Smooth muscle cell (in vitro differentiated cells): ENCODE results near the gene IL22RA2. TPM values are rescaled to one million over a fixed set of nuclear protein-coding genes. Genes with fewer than 3 reads are reported as not detected.

ENCODE experiments used
- DNase-seq: peaks from one replicate; lab custom pipeline; 2025; ENCODE audit not compliant: unreplicated experiment; lab: John Stamatoyannopoulos, UW
- H2AFZ ChIP-seq: fragments of 200-600 bp; sonication (generic); 2 replicates; pipeline ENCODE4 v1.6.0; 2016; ENCODE audit warnings: antibody characterized with exemption, low read depth, mild to moderate bottlenecking
- H3F3A ChIP-seq: fragments of 200-600 bp; sonication (generic); 2 replicates; pipeline ENCODE4 v1.6.0; 2017; ENCODE audit warnings: antibody characterized with exemption, low read depth
- H3K27ac ChIP-seq: fragments of 200-600 bp; sonication (generic); 2 replicates; pipeline ENCODE4 v1.5.1; 2016; ENCODE audit warnings: low read depth, mild to moderate bottlenecking
- H3K27me3 ChIP-seq: fragments of 200-600 bp; sonication (generic); 2 replicates; pipeline ENCODE4 v1.6.1; 2016; ENCODE audit warnings: low read depth, mild to moderate bottlenecking
- H3K36me3 ChIP-seq: fragments of 200-600 bp; sonication (generic); 2 replicates; pipeline ENCODE4 v1.5.1; 2016; ENCODE audit warnings: low read depth
- H3K4me1 ChIP-seq: fragments of 200-600 bp; sonication (generic); 2 replicates; pipeline ENCODE4 v1.5.1; 2016; ENCODE audit warnings: low read depth
- H3K4me2 ChIP-seq: fragments of 200-600 bp; sonication (generic); 2 replicates; pipeline ENCODE4 v1.6.0; 2016; ENCODE audit warnings: mild to moderate bottlenecking
- H3K4me3 ChIP-seq: fragments of 200-600 bp; sonication (generic); 2 replicates; pipeline ENCODE4 v1.5.1; 2016; ENCODE audit warnings: mild to moderate bottlenecking
- H3K79me2 ChIP-seq: fragments of 200-600 bp; sonication (generic); 2 replicates; pipeline ENCODE4 v1.6.0; 2016; ENCODE audit warnings: low read depth, mild to moderate bottlenecking
- H3K9ac ChIP-seq: fragments of 200-600 bp; sonication (generic); 2 replicates; pipeline ENCODE4 v1.6.0; 2016; ENCODE audit warnings: low read depth
- H3K9me3 ChIP-seq: fragments of 200-600 bp; sonication (generic); replicated peaks from 2 replicates; pipeline ENCODE4 v1.5.1; 2016; ENCODE audit warnings: low read depth
- H4K20me1 ChIP-seq: fragments of 200-600 bp; sonication (generic); 2 replicates; pipeline ENCODE4 v1.6.0; 2016; ENCODE audit warnings: low read depth
- CTCF ChIP-seq: fragments of 200-600 bp; sonication (generic); IDR thresholded peaks from 2 replicates; pipeline ENCODE4 v1.5.1; 2017; ENCODE audit warnings: borderline replicate concordance, mild to moderate bottlenecking, antibody characterized with exemption; ENCODE audit not compliant: insufficient read depth, poor library complexity, severe bottlenecking
- WGBS: methylation state at CpG from one replicate; pipeline ENCODE4 v1.1.7; 2016; ENCODE audit warnings: low lambda C conversion rate; 5-methylcytosine and 5-hydroxymethylcytosine counted together
- polyA plus RNA-seq: library from polyadenylated mRNA; unstranded; fragments of >200 nt; fragmentation: Nextera tagmentation; extraction: Ambion mirVana; gene quantifications from 2 replicates; pipeline ENCODE4 v1.2.1, GENCODE V29; 2016
- total RNA-seq: library from RNA; depleted of rRNA; stranded (reverse); fragments of >200 nt; gene quantifications from 2 replicates; pipeline ENCODE4 v1.2.3, GENCODE V29; 2014

Gene IL22RA2
- total and polyA plus RNA-seq, 2 experiments from 2014 or later = not detected

- H3K27me3 ChIP-seq = no peaks in the 10 kb centered on the region
- no peak overlapping the region for H3K4me2 ChIP-seq
- H3F3A ChIP-seq = no peaks in the 10 kb centered on the region
- TF ChIP-seq CTCF = no peak
- 87% methylated on average over 13 of the region's 13 CpGs for WGBS
- H3K36me3 ChIP-seq = no peaks in the 10 kb centered on the region
- H3K9ac ChIP-seq = no peak overlapping the region
- H2AFZ ChIP-seq = no peak overlapping the region
- no peaks in the 10 kb centered on the region for H4K20me1 ChIP-seq
- H3K27ac ChIP-seq = no peak overlapping the region
- H3K9me3 ChIP-seq = no peaks in the 10 kb centered on the region
- H3K4me3 ChIP-seq = no peak overlapping the region
- no peaks in the 10 kb centered on the region for H3K79me2 ChIP-seq
- no peak for DNase-seq
- H3K4me1 ChIP-seq = no peaks in the 10 kb centered on the region
These were observed 3.0 kb downstream of the IL22RA2 start for GRCh38 chr6:137170266-137171052.

- WGBS = 93% methylated on average over 4 of the region's 4 CpGs
- no peaks in the 10 kb centered on the region for H3K27me3 ChIP-seq
- H3K9ac ChIP-seq = no peak overlapping the region
- no peak overlapping the region for H3K4me3 ChIP-seq
- no peaks in the 10 kb centered on the region for H3K9me3 ChIP-seq
- no peaks in the 10 kb centered on the region for H3F3A ChIP-seq
- no peaks in the 10 kb centered on the region for H4K20me1 ChIP-seq
- H3K4me1 ChIP-seq = no peaks in the 10 kb centered on the region
- no peaks in the 10 kb centered on the region for H3K36me3 ChIP-seq
- TF ChIP-seq CTCF = no peak
- no peak overlapping the region for H2AFZ ChIP-seq
- H3K4me2 ChIP-seq = no peak overlapping the region
- no peak for DNase-seq
- H3K27ac ChIP-seq = no peak overlapping the region
- H3K79me2 ChIP-seq = no peaks in the 10 kb centered on the region
These were observed 5.6 kb downstream of the IL22RA2 start for GRCh38 chr6:137167702-137168377.

- H3K27ac ChIP-seq = no peak overlapping the region
- WGBS = 85% methylated on average over 8 of the region's 8 CpGs
- H3K9ac ChIP-seq = no peak overlapping the region
- no peaks in the 10 kb centered on the region for H3K36me3 ChIP-seq
- no peak for DNase-seq
- no peaks in the 10 kb centered on the region for H3K9me3 ChIP-seq
- H3K4me3 ChIP-seq = no peak overlapping the region
- H3K4me1 ChIP-seq = no peaks in the 10 kb centered on the region
- no peaks in the 10 kb centered on the region for H3F3A ChIP-seq
- H3K27me3 ChIP-seq = no peaks in the 10 kb centered on the region
- H3K4me2 ChIP-seq = no peak overlapping the region
- TF ChIP-seq CTCF = no peak
- no peaks in the 10 kb centered on the region for H4K20me1 ChIP-seq
- no peak overlapping the region for H2AFZ ChIP-seq
- H3K79me2 ChIP-seq = no peaks in the 10 kb centered on the region
These were observed 7.0 kb downstream of the IL22RA2 start for GRCh38 chr6:137166247-137167098.
